HG02981 (cell line): Measurements from ENCODE around the gene SERPINB6.
"Not testable (repeated sequence)": the region's sequence is repeated elsewhere in the genome, so short reads cannot be mapped to it uniquely, and the experiment has no call there.

Experiments
- ATAC-seq: cut with Tn5 transposase; IDR thresholded peaks from one replicate; pipeline ENCODE4 v1.9.1; 2021; ENCODE audit warnings: mild to moderate bottlenecking, moderate library complexity; ENCODE audit not compliant: unreplicated experiment

The SERPINB6 gene

DNA sequence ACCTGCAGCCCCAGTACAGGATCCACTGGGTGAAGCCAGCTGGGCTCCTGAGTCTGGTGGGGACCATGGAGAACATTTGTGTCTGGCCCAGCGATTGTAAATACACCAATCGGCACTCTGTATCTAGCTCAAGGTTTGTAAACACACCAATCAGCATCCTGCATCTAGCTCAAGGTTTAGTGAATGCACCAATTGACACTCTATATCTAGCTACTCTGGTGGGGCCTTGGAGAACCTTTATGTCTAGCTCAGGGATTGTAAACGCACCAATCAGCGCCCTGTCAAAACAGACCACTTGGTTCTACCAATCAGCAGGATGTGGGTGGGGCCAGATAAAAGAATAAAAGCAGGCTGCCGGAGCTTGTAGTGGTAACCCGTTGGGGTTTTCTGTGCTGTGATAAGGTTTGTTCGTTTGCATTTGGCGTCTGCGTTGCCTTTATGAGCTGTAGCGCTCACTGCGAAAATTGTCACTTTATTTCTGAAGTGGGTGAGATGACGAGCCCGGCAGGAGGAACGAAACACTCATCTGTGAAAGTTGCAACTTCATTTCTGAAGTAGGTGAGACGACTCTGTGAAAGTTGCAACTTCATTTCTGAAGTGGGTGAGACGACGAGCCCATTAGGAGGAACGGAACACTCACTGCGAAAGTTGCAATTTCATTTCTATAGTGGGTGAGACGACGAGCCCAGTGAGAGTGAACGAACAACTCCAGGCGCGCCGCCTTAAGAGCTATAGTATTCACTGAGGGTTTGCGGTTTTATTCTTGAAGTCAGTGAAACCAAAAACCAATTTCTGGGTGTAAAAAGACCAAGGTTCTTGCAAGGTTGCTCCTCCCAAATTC is 31.1 kb downstream of the SERPINB6 start:
- peak; percentile 67 for ATAC-seq

GRCh38 chr6:2939315-2940009 is 31.9 kb downstream of the SERPINB6 start:
- no peak for ATAC-seq

DNA sequence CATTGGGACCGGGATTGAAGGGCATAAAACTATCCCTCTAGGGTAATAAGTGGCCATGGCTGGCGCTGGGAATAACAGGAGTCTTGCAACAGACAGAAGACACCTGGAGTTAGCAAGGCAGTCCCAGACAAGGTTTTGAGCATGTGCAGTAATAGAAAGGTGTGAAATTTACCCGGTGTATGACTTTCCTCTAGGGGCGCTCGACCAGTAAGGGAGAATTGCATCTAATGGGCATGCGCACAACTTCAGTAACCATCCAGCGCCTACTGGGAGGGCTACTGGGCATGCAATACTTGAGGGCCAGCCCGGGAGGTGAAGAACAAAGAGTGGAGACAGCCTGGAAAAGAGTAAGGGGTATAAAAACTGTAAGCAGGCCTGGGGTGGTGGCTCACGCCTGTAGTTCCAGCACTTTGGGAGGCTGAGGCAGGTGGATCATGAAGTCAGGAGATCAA is 32.7 kb downstream of the SERPINB6 start:
- no peak for ATAC-seq

DNA sequence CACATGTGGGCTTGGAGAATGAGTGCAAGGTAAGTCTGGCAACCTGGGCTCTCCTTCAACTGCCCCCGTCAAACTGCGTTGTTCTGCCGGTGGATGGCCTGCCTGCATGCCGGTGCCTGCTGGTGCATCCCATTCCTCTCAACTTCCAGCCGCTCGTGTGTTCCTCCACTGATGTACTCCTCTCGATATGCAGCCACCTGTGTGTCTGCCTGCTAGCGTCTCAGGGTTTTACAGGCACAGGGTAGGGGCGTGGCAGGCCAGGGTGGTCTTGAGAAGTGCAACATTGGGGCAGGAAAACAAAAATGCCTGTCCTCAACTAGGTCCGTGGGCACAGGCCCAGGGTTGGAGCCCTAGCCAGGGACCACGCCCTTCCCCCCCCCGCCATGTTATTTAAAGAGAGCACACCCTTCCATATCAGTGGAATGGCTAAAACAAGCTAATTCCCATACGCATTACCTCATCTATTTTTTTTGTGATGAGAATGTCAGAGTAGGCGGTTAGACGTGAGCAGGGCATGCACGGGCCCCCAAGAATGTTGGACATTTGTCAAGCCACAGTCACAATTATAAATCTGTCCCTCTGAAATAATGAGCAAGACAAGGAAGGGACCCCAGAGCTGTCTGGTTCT is 33.2 kb downstream of the SERPINB6 start:
- no peak for ATAC-seq

DNA sequence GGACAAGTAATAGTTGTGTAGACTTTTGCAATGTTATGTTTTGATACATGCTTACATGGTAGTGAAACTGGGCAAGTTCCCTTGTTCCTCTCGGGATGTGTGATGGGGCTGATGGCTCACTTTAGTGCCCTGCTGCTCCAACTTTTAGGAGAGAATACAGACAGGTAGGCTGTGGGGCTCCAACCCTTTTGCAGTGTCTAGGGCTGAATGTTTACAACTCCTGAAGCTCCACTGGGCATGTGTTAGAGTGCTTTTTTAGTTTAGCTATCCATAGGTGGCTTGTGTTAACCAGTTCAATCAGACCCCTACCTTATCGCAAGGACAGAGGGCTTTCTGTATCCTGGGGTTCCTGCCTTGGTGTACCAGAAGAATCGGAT is 33.8 kb downstream of the SERPINB6 start:
- no peak for ATAC-seq

DNA sequence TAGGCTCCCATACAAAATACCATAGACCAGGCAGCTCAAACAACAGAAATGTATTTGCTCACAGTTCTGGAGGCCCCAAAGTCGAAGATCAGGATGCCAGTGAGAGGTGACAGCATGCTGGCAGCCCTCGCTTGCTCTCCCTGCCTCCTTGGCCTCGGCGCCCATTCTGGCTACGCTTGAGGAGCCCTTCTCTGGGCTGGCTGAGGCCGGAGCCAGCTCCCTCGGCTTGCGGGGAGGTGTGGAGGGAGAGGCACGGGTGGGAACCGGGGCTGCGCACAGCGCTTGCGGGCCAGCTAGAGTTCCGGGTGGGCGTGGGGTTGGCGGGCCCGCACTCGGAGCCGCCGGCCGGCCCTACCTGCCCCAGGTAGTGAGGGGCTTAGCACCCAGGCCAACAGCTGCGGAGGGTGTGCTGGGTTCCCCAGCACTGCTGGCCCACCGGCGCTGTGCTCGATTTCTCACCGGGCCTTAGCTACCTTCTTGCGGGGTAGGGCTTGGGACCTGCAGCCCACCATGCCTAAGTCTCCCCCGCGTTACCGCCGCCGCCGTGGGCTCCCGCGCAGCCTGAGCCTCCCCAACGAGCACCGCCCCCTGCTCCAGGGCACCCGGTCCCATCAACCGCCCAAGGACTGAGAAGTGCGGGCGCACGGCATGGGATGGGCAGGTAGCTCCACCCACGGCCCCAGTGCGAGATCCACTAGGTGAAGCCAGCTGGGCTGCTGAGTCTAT is 35.6 kb downstream of the SERPINB6 start:
- no peak for ATAC-seq

GRCh38 chr6:2934057-2934456 is 37.3 kb downstream of the SERPINB6 start:
- no peak for ATAC-seq

DNA sequence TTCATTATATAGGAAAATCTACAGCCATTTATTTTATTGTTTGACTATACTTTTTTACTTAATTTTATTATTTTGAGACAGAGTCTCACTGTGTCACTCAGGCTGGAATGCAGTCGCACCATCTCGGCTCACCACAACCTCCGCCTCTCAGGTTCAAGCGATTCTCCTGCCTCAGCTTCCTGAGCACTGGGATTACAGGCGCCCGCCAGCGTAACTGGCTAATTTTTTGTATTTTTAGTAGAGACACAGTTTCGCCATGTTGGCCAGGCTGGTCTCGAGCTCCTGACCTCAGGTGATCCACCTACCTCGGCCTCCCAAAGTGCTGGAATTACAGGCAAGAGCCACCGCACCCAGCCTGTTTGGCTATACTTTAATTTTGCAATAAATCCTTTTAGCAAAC is 38.5 kb downstream of the SERPINB6 start:
- not testable (repeated sequence) for ATAC-seq

- ATAC-seq = peak; percentile 79
Observed at GRCh38 chr6:2931970-2932748, 39.2 kb downstream of the SERPINB6 start.

DNA sequence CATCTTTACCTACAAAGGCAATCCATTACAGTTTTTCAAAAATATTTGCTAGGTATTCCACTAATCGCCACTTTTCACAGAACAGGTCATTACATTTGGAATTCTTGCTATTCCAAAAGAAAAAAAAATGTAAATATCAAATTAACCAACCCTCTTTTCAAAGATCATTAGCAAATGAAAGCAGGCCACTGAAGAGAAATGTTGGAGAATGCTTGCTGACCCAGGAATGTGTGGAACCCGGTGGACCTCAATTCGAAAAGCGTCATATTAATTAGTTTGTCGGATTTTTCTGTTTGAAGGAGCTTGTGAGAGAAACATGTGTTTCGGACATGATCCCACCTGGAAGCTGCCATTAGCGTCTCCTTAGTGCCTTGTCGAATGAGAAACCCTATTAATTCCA is 40.3 kb downstream of the SERPINB6 start:
- ATAC-seq = no peak

- ATAC-seq = not testable (repeated sequence)
Observed at GRCh38 chr6:2927931-2928330, 43.4 kb downstream of the SERPINB6 start.

DNA sequence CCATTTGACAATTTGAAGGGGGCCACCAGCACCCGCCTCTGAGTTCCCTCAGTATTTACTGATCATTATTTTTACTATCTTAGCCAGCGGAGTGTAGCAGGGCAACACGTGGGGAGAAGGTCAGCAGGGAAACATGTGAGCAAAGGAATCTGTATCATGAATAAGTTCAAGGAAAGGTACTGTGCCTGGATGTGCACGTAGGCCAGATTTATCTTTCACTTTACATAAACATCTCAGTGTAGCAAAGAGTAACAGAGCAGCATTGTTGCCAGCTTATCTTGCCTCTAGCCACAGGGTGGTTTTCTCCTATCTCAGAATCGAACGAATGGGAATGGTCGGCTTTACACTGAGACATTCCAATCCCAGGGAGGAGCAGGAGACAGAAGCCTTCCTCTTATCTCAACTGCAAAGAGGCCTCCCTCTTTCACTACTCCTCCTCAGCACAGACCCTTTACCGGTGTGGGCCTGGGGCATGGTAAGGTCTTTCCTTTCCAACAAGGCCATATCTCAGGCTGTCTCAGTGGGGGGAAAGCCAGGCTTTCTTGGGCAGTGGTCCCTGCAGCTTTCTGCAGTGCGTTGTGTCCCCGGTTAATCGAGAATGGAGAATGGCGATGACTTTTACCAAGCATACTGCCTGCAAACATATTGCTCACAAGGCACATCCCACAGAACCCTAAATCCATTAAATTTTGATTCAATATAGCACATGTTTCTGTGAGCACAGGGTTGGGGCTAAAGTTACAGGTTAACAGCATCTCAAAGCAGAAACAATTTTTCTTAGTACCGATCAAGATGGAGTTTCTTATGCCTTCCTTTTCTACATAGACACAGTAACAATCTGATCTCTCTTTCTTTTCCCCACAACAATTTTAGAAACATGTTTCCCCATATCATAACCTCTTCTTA is 45.3 kb downstream of the SERPINB6 start:
- not testable (repeated sequence) for ATAC-seq

DNA sequence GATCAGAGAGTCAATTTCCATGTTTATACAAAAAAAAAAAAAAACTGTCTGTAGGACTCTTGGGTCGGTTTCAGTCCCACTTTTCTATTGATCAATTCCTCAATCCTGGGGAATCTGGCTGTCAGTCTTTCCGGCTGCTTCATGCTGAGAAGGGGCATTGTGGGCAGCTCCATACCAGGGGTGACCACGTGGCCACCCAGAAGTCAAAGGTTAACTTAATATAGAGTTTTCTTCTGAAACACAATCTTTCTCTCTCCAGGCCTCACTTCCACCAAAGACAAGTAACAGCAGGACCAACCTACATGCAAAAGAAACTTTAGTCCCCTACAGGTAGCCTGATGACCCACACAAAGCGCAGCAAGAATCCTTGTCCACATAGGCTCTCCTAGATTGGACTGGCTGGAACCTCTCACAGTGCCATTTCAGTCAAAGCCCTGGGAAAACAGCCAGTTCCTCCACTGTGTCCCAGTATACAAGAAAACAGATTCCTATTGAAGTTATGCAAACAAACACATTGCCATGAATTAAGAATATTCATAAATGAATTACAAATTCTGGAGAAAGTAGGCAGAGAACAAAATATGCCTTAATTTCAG is 49.7 kb downstream of the SERPINB6 start:
- ATAC-seq = no peak

DNA sequence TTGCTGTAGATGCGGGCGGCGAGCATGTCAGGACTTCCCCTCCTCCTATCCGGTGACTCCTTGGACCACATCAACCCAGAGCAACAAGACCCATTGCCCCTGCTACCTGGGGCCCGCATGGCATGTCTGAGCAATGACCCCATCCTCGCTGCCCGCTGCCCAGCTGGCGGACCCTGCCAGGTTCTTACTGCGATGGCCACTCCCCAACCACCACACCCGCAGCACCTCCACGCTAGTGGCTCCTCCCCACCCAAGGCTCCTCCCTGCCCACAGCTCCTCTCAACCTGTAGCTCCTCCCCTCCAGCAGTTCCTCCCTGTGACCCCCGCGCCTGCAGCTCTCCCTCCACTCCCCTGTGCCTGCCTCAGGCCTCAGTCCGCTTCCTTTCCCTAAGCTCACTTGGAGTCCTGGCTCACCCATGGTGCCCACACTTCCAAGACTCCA is 50.7 kb downstream of the SERPINB6 start:
- ATAC-seq = no peak

DNA sequence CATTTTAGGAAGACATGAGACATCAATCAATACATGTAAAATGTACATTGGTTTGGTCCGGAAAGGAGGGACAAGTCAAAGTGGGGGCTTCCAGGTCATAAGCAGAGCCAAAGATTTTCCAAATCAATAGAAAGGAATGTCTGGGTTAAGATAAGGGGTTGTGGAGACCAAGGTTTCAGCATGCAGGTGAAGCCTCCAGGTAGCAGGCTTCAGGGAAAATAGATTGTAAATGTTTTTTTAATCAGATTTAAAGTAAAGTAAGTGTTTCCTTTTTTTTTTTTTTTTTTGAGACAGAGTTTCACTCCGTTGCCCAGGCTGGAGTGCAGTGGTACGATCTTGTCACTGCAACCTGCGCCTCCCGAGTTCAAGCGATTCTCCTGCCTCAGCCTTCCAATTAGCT is 51.5 kb downstream of the SERPINB6 start:
- ATAC-seq = no peak

DNA sequence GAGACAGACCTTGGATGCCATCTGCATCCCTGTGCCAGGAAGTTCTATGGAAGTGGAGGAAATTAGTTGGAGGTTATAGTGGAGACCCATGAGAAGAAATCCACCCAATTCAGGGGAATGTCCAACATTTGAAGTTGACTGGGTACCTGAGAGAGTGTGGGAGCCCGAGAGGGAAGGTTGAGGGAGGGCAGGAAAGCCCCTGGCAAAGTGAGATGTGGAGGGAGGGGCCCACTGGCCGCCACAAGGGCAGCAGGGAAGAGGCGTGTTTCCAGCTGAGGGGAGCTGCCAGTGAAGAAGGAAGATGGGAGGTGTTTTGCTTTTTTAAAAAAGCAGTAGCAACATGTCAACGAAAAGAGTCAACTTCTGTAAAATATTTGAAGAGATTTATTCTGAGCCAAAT is 52.0 kb downstream of the SERPINB6 start:
- ATAC-seq = no peak

GRCh38 chr6:2918936-2919335 is 52.4 kb downstream of the SERPINB6 start:
- no peak for ATAC-seq

GRCh38 chr6:2917801-2918445 is 53.4 kb downstream of the SERPINB6 start:
- no peak for ATAC-seq
